ENCODE measurements around the gene PRR22. TPM values are rescaled to one million over a fixed set of nuclear protein-coding genes. Genes with fewer than 3 reads are reported as not detected.

PRR22 gene
- total RNA-seq, 4 donors from 2014 or later = 0.54 to 2.0 (median 1.2) TPM

DNA sequence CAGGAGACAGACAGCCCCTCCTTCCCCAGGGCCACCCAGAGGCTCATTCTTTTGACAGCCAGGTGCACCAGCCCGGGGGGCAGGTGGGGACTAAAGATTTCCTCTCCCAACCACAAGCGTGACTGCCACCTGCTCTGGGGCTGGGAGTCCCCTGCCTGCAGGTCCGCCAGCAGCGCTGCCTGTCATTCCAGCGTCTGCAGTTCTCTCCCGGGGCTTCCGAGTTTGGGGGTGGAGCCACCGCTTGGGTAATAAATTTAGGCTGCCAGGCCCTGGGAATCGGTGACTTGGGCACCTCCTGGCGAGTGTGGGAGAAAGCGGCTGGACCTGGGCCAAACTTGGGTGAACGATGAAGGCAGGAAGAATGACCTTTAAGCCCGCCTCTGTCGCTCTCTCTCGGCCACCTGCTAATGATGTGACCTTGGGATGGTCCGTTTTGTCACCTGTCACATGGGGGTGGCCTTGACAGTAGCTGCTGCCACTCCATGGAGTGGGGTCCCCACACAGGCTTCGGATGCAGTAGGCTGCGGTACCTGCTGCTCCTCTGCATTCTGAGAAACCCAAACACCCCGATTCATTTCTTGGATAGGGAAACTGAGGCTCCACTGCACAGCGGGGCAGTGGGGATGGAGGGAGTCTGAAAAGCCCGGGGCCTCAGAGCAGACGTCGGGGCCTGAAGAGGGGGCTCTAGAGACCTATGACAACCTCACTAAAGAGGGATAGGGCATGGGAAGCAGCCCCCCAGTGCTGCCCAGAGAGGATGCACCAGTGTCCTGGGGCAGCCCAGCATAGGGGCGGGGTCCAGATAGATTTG is 42.2 kb upstream of the PRR22 start:
- Histone ChIP-seq H3K4me3 (replicated peaks in 1 of 3) (no peak overlapping the region), H3K27ac (no peak overlapping the region), H3K4me1 (peaks cover 5 to 33% of the 10 kb centered on the region in 2 donors), H3K36me3 (no peaks in the 10 kb centered on the region), H3K27me3 (no peaks in the 10 kb centered on the region), H3K9me3 (no peaks in the 10 kb centered on the region)
- WGBS, 2 donors = 18 to 30% methylated on average over 16 to 24 of the region's 24 CpGs
- intact Hi-C loops (cut with DNase I) = no loop called here
- DNase-seq = peak; percentile 70 to 71
- TF ChIP-seq, protein P1, sequence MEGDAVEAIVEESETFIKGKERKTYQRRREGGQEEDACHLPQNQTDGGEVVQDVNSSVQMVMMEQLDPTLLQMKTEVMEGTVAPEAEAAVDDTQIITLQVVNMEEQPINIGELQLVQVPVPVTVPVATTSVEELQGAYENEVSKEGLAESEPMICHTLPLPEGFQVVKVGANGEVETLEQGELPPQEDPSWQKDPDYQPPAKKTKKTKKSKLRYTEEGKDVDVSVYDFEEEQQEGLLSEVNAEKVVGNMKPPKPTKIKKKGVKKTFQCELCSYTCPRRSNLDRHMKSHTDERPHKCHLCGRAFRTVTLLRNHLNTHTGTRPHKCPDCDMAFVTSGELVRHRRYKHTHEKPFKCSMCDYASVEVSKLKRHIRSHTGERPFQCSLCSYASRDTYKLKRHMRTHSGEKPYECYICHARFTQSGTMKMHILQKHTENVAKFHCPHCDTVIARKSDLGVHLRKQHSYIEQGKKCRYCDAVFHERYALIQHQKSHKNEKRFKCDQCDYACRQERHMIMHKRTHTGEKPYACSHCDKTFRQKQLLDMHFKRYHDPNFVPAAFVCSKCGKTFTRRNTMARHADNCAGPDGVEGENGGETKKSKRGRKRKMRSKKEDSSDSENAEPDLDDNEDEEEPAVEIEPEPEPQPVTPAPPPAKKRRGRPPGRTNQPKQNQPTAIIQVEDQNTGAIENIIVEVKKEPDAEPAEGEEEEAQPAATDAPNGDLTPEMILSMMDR (IDR thresholded peaks at IDR 0.05) = peak in 2 of 6 experiments; percentile 8 to 14
- TF ChIP-seq POLR2A (IDR thresholded peaks at IDR 0.05) = no peak

DNA sequence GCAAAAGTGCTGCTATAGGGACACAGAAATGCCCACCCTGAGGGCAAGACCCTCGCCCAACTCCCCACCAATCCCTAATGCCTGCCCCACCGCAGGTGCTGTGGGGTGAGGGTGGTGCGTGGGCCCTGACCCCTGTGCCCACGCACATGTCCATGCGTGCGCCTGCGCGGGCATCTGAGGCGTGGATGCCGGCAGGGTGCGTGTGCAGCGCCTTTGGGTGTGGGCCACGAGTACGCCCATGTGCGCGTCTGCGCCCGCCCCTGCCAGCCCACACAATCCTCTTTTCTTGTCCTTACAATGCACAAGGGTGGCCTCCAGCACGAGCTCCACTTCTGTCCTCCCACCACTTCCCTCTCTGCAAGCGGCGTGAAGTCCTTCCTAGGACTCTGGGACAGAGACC is 40.6 kb upstream of the PRR22 start:
- no peak for DNase-seq
- intact Hi-C loops (cut with DNase I) = no loop called here
- Histone ChIP-seq H3K4me3 (replicated peaks in 1 of 3) (no peak overlapping the region), H3K9me3 (no peaks in the 10 kb centered on the region), H3K27me3 (no peaks in the 10 kb centered on the region), H3K36me3 (no peaks in the 10 kb centered on the region), H3K4me1 (peaks cover 5 to 33% of the 10 kb centered on the region in 2 donors), H3K27ac (no peak overlapping the region)
- 90 to 91% methylated on average over 21 of the region's 21 CpGs for WGBS, 2 donors
- no peak for TF ChIP-seq POLR2A (IDR thresholded peaks at IDR 0.05)
- TF ChIP-seq, protein P1 (IDR thresholded peaks at IDR 0.05) = no peak

DNA sequence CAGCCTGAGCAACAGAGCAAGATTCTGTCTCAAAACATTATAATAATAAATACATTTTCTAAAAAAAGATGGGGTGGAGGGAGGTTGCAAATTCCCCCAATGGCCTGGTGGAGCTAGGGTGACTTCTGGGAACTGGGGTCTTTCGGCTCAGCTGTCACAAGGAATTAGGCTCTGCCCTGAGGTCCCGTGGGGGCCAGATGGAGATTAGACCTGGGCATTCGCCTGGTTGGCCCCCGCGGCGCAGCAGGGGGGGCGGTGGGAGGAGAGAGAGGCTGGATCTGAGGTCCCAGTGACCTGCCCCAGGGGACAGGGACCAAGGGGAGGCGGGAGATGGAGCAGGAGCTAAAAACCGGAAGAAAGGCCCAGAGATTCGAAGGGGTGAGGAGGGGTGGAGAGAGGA is 40.2 kb upstream of the PRR22 start:
- TF ChIP-seq, protein P1 (IDR thresholded peaks at IDR 0.05) = no peak
- TF ChIP-seq POLR2A (IDR thresholded peaks at IDR 0.05) = no peak
- Histone ChIP-seq H3K27me3 (no peaks in the 10 kb centered on the region), H3K4me1 (peaks cover 5 to 33% of the 10 kb centered on the region in 2 donors), H3K27ac (no peak overlapping the region), H3K4me3 (replicated peaks in 1 of 3) (no peak overlapping the region), H3K9me3 (no peaks in the 10 kb centered on the region), H3K36me3 (no peaks in the 10 kb centered on the region)
- 87 to 88% methylated on average over 10 of the region's 10 CpGs for WGBS, 2 donors
- intact Hi-C loops (cut with DNase I) = no loop called here
- DNase-seq = no peak

DNA sequence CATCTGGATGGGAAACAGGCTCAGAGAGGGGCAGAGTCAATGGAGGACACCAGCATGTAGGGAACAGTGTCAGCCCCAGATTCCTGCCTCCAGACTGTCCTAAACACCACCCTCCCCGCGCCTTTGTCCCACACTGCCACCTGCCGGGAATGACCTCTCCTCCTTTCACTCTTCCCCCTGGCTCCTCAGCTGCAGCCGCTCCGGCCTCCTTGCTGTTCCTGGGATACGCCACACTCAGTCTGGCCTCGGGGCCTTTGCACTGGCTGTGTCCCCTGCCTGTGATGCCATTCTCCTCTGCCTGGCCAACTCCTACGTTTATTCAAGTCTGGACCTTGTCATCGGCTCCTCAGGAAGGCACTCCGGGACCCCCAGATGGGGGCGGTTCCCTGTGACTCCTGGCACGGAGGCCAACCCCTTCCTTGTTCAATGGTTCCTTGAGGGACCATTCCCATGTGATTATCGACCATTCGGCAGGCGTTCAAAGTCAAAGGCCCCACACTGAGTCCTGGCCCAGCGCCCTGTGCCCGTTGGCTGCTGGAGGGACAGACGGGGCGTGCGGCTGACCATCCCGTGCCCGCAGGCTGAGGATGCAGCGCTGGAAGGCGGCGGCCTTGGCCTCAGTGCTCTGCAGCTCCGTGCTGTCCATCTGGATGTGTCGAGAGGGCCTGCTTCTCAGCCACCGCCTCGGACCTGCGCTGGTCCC is 39.2 kb upstream of the PRR22 start:
- no peak for DNase-seq
- no peak overlapping the region for H3K4me3 ChIP-seq (replicated peaks in 1 of 3)
- H3K36me3 ChIP-seq = no peaks in the 10 kb centered on the region
- H3K27me3 ChIP-seq = no peaks in the 10 kb centered on the region
- WGBS, 2 donors = 85% methylated on average over 25 to 29 of the region's 30 CpGs
- no peak overlapping the region for H3K27ac ChIP-seq
- no peaks in the 10 kb centered on the region for H3K9me3 ChIP-seq
- peaks cover 5 to 23% of the 10 kb centered on the region in 2 donors for H3K4me1 ChIP-seq
- intact Hi-C loops (cut with DNase I) = no loop called here
- TF ChIP-seq, protein P1 (IDR thresholded peaks at IDR 0.05) = no peak
- TF ChIP-seq POLR2A (IDR thresholded peaks at IDR 0.05) = no peak
